IPS-18c (cell line): ENCODE data around the gene PIGZ.

Experiments
- H3K4me3 ChIP-seq: 2 replicates; pipeline ENCODE4 v1.7.0; 2013; ENCODE audit warnings: low read depth, mild to moderate bottlenecking, low read length, moderate library complexity; ENCODE audit not compliant: insufficient read depth
- H3K9me3 ChIP-seq: one replicate; pipeline ENCODE4 v1.6.1; 2013; ENCODE audit warnings: mild to moderate bottlenecking, low read length, moderate library complexity; ENCODE audit not compliant: control insufficient read depth, insufficient read depth

Gene PIGZ

GRCh38 chr3:196989721-196990262 is 21.2 kb upstream of the PIGZ start:
- no peak overlapping the region for H3K4me3 ChIP-seq
- H3K9me3 ChIP-seq = no peaks in the 10 kb centered on the region

- Histone ChIP-seq H3K9me3 (no peaks in the 10 kb centered on the region), H3K4me3 (no peak overlapping the region)
Measured at GRCh38 chr3:196988241-196989029, 19.8 kb upstream of the PIGZ start.

- Histone ChIP-seq H3K9me3 (no peaks in the 10 kb centered on the region), H3K4me3 (no peak overlapping the region)
Measured at GRCh38 chr3:196987022-196987421, 18.4 kb upstream of the PIGZ start.

GRCh38 chr3:196985954-196986885 is 17.6 kb upstream of the PIGZ start:
- Histone ChIP-seq H3K9me3 (no peaks in the 10 kb centered on the region), H3K4me3 (no peak overlapping the region)

GRCh38 chr3:196985298-196985697 is 16.7 kb upstream of the PIGZ start:
- Histone ChIP-seq H3K9me3 (no peaks in the 10 kb centered on the region), H3K4me3 (no peak overlapping the region)

- H3K9me3 ChIP-seq = no peaks in the 10 kb centered on the region
- H3K4me3 ChIP-seq = no peak overlapping the region
Measured at GRCh38 chr3:196983186-196983585, 14.6 kb upstream of the PIGZ start.

GRCh38 chr3:196981657-196982056 is 13.0 kb upstream of the PIGZ start:
- no peak overlapping the region for H3K4me3 ChIP-seq
- no peaks in the 10 kb centered on the region for H3K9me3 ChIP-seq

- H3K4me3 ChIP-seq = no peak overlapping the region
- peaks cover 2% of the 10 kb centered on the region for H3K9me3 ChIP-seq
Measured at GRCh38 chr3:196979545-196979944, 10.9 kb upstream of the PIGZ start.

GRCh38 chr3:196976941-196977340 is 8.3 kb upstream of the PIGZ start:
- no peak overlapping the region for H3K4me3 ChIP-seq
- H3K9me3 ChIP-seq = peaks cover 2% of the 10 kb centered on the region

GRCh38 chr3:196975349-196975748 is 6.7 kb upstream of the PIGZ start:
- peaks cover 2% of the 10 kb centered on the region for H3K9me3 ChIP-seq
- no peak overlapping the region for H3K4me3 ChIP-seq

- Histone ChIP-seq H3K9me3 (peaks cover 2% of the 10 kb centered on the region), H3K4me3 (no peak overlapping the region)
Measured at GRCh38 chr3:196974661-196975060, 6.0 kb upstream of the PIGZ start.

- peaks cover 2% of the 10 kb centered on the region for H3K9me3 ChIP-seq
- no peak overlapping the region for H3K4me3 ChIP-seq
Measured at GRCh38 chr3:196971094-196971698, 2.6 kb upstream of the PIGZ start.

- Histone ChIP-seq H3K9me3 (peaks cover 2% of the 10 kb centered on the region), H3K4me3 (no peak overlapping the region)
Measured at GRCh38 chr3:196970547-196971093, 2.0 kb upstream of the PIGZ start.

GRCh38 chr3:196969660-196970546 is 1.3 kb upstream of the PIGZ start:
- Histone ChIP-seq H3K9me3 (peaks cover 2% of the 10 kb centered on the region), H3K4me3 (peak overlapping the region; percentile 59; the same call in 1 of the 2 replicates)

- no peaks in the 10 kb centered on the region for H3K9me3 ChIP-seq
- peak overlapping the region; percentile 59 for H3K4me3 ChIP-seq
Measured at GRCh38 chr3:196969134-196969659, 564 bp upstream of the PIGZ start.
